NOMO-1 treated with dmso at 0.1 percent for 144 hours (cell line): Measurements from ENCODE around the gene NFYA.

Experiments
- DNase-seq: peaks from one replicate; lab custom pipeline; 2025; ENCODE audit not compliant: unreplicated experiment; lab: John Stamatoyannopoulos, UW

Gene NFYA

DNA sequence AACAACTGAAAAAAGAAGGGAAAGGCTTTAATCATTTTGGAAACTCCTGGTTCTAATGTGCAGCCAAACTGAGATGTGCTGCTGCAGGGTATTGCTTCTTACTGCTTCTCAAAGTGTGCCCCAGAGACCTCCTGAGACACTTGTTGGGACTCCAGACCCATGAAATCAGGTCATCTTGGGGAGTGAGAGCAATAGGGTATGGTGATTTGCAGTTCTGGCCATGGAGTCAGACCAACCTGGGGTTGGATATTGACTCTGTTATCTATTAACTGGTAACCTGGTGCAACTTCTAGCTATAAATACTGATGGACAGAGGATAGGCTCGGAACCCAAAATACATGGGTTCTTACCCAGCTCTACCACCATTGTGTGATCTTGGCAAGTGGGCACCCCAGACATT is 26.7 kb upstream of the NFYA start:
- DNase-seq = no peak

DNA sequence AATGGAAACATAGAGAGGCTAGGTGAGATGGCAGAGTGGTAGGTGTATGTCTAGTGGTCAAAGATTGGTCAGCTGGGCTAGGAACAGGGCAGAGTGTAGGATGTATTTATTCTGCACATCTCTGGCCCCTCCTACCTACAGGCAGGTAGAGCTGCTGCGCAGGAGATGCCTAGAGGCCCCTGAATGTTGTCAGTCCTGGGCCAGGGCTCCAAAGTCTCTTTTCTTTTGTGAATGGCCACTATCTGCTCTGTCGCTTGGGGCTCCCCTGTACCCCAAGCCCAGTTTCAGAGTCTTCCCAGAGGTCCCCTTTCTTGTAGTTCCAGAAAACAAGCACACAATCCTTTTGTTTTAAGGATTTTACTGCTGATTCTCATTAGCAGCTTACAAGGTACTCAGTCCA is 25.5 kb upstream of the NFYA start:
- no peak for DNase-seq

DNA sequence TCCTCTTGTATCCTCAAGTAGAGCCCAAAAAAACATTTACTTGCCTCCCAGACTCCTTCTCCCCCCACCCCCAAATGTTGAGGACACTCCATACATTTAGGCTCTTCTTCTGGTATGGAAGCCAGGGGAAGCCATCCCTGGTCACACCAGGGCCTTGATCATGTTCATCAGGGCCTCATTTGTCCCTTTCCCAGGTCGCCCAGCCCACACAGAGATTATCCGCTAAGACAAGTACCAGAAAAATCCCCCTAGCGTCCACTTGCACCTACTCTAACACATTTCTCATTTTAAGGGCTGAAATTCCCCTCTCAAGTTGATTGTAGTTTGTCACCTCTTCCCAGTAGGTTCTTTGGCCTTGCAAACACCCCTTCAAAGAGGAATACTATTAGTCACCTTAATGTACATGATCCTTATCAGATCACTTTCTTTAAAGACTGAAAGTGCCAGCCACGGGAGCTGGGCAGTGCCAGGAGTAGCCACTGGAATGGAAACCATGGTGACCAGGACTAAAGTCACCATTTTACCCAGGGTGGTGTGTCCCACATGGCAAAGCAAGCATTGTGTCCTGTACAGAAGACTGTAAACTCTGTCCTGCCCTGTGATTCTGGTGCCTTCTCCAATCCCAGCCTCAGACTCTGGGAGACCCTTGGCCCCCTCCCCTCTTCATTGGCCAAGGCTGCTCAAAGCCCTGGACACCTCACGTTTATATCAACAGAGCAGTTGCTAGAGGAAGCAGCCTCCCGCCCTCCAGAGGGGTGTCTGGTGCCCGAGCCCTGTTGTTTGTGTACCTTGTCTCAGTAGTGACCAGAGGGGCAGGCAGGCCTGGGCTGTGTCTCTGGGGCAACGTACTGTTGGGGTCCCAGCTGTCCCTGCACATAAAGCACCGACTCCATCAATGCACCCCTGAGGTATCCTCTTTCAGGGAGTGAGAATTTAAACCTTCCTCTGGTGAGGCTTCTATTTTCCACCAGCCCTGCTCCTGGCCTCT is 24.7 kb upstream of the NFYA start:
- no peak for DNase-seq

DNA sequence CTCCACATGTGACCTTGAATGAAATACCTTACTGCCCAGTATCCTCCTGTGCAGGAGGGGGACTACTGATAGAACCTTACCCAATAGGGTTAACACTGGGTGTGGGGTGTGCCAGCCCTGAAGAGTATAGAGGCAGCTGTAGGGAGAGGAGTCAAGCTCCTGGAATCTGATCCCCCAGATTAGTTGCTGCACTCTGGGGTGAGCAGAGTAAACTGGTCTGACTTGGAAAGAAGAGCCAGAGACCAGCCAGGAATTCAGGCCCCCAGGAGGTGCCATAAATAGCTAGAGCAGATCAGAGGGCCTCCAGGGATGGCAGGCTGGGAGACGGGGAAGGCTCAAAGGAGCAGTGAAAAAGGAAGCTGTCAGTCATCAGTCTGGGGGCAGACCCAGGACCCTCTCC is 23.3 kb upstream of the NFYA start:
- DNase-seq = no peak

DNA sequence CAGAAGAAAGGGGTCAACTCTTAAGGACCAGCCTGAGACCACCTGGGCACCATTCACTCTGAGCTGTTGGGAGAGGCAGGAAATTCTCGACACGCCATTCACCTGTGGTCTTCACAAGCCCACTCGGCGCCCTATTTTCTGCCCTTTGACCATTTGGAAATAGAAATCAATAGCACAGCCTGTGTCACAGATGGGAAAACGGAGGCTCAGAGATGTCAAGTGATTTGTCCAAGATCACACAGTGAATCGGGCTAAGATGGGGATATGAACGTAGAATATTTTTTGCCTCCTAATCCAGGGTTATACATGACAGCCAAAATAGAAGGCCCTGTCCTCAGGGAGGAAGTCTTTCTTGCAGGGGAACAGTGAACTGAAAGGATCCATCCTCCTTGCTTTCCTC is 22.8 kb upstream of the NFYA start:
- no peak for DNase-seq

DNA sequence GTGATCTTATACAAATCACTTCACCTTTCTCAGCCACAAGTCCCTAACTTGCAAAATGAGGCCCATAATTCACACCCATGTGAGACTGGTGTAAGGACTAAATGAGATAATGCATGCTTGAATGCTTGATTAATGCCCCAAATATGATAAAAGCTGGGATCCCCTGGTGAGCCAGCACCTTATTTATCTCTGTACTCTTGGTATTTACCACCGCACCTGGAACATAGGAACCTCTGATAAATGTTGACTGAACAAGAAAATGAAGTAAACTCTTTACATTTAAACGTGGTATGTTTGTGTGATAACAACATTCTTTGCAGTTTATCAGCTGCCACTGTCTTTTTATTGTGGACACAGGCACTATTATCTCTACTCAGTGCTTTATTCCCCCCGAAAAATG is 22.2 kb upstream of the NFYA start:
- no peak for DNase-seq

DNA sequence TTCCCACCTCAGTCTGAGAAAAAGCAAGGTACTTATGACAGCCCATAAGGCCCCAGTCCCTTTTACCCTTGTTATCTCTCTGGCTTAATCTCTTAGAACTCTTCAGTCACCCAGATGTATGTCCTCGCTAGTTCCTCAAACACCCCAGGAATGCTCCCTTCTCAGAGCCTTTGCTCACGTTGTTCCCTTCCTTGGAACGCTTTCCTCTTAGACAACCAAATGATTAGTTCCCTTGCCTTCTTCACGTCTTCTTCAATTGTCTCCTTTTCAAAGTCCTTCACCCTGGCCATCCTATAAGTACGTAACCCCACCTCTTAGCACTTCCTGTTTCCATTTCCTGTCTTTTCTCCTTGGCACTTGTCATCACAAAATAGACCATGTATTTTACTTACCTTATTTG is 20.9 kb upstream of the NFYA start:
- DNase-seq = peak; percentile 57

DNA sequence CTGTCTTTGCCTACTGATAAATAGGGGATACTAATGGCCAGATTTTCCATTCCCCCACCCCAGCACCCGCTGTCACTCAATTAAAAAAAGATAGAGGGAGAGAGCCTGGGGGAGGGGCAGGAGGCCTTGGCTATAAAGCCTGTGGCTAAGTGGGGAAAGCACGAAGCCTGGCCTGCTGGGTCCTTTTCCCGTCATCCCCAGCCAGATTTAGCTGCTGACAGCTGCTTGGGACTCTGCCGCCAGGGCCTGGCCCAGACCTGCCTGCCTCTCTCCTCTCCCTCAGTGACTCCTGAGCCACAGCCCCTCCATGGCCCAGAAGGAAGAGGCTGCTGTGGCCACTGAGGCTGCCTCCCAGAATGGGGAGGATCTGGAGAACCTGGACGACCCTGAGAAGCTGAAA is 19.7 kb upstream of the NFYA start, which contains the start of gene APOBEC2:
APOBEC2 (plus strand) TSS at position 162 of the 400 bp plus-strand sequence; CDS start at position 308, 146 bp downstream.
- no peak for DNase-seq

DNA sequence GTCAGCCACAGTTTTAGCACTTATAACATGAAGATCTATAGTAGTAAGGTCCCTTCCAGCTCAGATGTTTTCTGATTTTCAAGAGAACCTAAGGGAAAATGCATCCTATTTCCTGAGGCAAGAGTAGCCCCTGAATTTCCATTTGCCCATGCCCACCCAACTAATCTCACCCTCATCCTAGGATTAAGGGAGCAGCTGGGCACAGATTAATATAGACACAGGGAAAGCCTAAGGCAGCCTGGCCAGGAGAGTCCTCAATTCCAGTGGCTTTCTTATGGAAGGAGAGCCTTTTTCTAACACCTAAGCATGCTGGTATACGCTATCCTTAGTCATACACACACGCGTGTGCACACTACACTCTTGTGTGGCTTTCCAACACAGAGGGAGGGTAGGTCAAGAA is 18.3 kb upstream of the NFYA start:
- DNase-seq = no peak

DNA sequence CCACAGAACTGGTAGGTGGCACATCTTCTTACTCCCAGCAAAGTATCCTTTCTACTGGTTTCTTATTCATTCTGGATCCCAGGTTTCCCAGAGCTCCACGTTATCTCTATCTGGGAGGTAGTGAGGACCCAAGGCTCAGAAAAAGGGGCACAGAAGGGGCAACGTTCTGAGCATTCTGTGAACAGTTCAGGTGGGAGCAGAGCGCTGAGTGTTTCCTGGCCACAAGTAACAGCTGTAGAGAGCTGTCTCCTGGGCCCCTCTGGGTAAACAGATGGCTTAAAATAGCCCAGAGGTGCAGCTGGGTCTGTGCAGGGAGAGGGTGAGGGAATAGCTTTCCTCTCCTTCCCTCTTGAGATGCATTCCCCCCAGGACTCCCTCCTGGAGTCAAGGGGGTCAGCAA is 17.6 kb upstream of the NFYA start:
- no peak for DNase-seq

DNA sequence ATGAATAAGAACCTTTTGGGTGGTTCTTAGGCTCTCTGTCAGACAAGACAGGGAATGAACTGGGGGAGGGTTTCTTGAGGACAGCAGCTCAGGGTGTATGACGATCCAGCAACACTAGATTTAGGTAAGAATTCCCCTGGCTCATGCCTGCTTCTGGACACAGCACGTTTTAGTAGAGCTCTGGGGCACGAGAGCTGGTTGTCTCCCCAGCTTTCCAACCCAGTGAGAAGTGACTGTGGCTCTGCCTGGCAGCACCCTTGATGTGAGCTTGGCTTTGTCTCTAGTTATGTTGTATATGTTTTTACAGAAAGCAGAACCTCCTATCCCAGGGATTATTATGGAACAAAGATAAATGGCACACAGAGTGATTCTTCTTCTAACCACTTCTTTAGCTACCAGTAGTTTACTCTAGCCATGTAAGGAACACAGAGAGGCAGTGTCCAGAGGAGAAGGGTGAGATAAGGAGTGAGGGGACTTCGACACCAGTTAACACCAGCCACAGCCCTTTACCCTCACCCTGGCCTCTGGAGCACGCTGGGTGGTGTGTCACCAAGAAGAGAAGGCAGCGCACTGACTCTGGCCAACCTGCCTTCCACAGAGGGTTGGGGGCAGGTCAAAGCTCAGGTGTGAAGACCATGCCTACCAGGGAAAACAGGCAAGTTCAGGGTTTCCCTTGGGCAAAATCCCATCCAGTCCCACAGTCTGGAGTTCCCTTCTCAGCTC is 15.8 kb upstream of the NFYA start:
- no peak for DNase-seq

DNA sequence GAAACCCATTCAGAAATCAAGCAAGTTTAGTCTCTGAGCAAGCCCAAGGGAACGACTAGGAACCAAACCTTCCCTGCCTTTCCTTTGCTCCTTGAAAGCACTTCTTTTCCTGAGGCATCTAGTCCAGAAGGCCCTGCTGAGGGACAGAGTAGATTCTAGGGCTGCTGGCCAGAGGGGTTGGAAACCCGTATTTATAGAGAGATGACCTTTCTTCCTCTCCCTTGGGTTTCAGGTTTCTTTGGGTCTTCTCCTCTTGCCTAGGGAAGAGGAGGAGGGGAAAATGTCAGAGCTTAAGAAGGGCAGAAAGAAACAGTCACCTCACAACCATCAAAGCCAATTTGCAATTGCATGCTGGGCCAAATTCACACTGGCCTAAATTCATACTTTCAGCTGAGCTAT is 14.0 kb upstream of the NFYA start:
- no peak for DNase-seq

DNA sequence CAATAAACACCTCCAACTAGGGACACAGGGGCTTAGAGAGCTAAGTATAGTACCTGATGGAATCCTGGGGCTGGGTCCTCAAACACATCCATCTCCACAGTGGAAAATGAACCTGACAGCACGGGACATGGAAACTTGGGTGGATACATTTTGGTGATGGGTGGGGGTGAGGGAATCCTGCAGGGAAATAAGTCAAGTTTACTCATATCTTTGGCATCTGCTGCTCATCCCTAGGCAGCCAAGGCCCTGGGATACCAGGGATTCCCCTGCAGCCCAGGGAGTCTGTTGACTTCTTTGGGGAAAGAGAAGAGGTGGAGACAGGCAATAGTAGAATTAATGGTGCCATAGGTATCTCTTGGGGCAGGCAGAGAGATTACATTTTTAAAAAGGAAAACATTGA is 13.2 kb upstream of the NFYA start:
- DNase-seq = no peak

DNA sequence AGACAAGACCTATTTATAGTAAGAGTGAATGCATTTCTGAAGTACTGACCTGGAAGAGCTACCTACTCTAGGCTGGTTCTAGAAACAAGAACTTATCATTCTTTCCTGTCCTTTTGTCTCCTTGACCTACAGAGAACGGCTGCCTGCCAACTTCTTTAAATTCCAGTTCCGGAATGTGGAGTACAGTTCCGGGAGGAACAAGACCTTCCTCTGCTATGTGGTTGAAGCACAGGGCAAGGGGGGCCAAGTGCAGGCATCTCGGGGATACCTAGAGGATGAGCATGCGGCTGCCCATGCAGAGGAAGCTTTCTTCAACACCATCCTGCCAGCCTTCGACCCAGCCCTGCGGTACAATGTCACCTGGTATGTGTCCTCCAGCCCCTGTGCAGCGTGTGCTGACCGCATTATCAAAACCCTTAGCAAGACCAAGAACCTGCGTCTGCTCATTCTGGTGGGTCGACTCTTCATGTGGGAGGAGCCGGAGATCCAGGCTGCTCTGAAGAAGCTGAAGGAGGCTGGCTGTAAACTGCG is 11.5 kb upstream of the NFYA start:
- DNase-seq = no peak

DNA sequence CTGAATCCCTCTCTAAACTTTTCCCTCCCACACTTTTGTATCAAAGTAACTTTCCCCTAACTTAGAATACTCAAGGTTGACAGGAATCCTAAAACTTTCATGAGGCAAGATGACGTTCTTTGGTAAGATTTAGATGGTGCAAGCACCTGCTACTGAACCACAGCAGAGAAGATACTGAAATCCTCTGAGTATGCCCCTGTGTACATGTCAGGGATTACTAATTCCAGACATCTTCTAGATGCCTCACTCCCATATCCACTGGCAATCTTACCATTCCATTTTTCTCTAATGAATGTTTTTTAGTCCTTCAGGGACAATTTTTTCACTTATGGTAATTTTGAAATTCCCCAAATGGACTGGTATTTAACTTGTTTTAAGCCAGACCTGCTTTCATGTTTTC is 10.7 kb upstream of the NFYA start:
- no peak for DNase-seq

DNA sequence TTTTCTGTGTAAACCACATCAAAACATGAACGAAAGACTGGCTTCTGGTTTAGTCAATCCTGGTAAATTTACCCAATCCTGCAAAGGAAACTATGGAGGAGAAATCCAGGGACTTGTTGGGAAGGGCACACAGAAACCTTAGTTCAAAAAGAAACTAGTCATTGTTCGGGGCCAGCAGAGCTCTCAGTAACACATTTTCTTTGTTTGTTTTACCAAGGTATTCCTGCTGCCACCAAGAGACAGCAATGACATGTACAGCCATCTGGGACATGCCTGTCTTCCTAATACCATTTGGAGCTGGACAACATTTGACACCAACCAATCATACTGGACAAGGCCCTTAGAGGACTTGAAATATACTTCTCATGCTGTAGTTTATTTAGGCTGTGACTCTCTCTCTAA is 8.9 kb upstream of the NFYA start:
- DNase-seq = no peak

DNA sequence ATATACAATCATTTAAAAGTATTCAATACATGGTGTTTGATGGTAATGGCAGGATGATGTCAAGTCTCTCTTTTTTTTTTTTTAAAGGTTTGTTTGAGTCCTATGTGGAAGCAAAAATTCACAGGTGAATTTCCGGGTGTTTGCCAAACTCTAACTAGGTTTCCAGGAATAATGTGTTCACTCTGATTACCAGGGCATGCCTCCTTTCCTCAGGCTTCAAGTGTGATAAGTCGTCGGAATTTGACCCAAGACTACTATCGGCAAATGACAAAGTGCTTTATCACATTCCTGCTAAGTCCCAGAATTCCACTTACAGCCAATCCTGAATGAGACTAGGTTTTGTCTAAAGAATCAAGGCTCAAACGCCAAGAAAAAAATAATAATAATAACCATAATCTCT is 7.9 kb upstream of the NFYA start:
- no peak for DNase-seq

DNA sequence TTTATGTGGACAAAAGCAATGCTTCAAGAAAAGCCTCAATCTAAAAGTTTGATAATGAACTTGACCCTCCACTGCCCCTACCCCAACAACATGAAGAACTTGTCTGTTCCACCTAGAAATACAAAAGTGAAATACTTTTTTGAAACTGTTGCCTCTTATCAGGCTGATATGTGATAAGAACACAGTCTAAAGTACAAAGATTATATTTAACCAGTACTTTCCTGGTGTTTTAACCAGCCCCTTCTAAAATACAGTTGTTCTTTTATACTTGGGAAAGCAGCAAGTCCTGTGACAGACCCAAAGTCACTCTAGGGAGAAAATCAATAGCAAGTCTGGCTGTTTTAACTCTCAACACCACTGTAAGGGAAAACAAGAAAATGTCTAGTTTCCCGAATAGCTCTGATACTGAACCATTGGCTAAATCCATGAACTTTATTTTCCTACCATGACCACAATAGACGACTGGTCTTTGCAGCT is 7.2 kb upstream of the NFYA start:
- DNase-seq = no peak

DNA sequence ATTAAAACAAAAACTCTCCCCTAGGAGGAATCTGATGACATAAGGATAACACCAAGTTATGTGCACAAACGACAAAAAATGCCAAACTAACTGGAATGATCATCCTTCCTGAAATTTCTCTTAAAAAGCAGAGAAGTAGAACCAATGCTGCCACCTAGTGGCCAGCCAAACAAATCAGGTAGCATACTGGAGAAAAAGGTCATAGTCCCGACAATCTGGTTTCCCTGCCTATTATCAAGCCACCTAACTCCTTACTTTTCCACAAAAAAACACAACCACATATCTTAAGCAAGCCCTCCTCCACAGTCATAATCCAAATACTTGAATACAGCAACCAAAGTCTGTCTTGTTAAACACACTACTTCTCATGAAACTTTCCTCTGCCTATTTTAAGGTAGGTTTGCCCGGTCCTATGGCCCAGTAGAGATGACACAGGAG is 5.9 kb upstream of the NFYA start:
- peak; percentile 15 for DNase-seq

DNA sequence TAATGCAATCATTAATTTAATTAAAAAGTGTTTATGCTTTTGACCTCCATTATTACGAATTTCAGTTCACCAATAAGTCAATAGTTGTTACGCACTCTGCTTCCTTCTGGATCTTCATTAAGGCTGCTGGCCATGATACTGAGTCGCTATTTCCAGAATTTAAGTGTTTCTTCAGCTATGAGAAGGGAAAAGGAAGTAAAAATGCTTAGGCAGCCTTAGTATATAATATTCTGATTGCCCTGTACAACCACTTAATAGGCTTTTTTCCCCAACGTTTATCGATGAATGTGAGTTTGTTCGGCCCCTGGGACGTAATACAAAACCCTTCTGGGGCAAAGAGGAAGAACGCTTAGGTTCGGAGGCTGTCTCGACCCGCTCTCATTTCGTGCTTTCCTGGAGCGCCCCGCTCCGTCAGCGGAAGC is 1.3 kb upstream of the NFYA start:
- DNase-seq = peak; percentile 89

DNA sequence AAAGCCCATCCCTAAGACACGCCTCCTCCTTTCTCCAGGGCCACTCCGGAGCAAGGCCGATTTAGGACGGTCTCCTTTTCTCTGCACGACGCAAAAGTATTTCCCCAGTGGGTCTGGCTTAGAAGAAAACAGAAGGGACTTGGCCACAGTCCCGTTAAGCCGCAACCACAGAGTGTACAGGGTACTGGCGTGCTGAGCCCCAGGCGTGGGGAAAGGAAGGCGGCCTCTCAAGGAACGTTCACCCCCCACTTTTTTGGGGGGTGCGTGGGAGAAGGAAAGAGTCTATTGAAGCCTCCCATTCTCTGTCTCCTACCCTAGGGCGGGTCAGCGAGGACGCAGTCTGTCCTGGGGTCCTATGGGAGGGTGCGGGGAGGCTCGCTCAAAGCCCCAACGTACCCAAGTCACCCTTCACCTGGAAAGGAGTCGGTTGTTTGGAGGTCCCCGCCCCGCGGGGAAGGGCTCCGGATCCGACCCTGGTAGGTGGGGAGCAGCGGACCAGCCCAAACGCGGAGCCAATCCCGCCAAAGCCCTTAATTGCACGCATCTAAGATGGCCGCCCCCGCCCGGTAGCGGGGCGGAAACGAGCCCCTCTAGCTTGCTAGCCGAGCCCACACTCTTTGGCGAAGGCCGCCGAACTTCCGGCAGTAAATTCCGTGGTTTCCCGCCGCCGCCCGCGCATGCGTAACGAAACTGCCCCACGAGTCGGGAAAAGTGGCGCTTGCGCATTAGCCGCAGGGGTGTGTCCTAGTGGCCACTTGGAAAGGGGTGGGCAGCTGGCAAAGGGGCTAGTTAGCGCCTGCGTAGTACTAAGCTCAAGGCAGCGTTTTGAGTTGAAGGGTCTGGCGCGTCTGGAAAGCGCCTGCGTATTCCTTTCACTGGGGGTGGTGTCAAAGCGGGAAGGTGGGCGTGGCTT is 595 bp upstream of the NFYA start, which contains the start of gene OARD1:
OARD1 (minus strand) TSS at position 434 of the 913 bp plus-strand sequence. CDS start 722 bp downstream, outside the sequence.
- DNase-seq = peak; percentile 99
